A549 treated with ZK216348 at 1 μM for 4 hours (cell line): ENCODE measurements around the gene PTPN23. TPM values are rescaled to one million over a fixed set of nuclear protein-coding genes. Genes with fewer than 3 reads are reported as not detected.

ENCODE experiments used
- total RNA-seq: library from RNA; stranded (reverse); fragments of 200-300 nt; extraction: Qiagen RNA extraction; gene quantifications from 5 replicates; pipeline ENCODE4 v1.2.3, GENCODE V29; 2022; ENCODE audit warnings: low read depth

PTPN23 gene, protein sequence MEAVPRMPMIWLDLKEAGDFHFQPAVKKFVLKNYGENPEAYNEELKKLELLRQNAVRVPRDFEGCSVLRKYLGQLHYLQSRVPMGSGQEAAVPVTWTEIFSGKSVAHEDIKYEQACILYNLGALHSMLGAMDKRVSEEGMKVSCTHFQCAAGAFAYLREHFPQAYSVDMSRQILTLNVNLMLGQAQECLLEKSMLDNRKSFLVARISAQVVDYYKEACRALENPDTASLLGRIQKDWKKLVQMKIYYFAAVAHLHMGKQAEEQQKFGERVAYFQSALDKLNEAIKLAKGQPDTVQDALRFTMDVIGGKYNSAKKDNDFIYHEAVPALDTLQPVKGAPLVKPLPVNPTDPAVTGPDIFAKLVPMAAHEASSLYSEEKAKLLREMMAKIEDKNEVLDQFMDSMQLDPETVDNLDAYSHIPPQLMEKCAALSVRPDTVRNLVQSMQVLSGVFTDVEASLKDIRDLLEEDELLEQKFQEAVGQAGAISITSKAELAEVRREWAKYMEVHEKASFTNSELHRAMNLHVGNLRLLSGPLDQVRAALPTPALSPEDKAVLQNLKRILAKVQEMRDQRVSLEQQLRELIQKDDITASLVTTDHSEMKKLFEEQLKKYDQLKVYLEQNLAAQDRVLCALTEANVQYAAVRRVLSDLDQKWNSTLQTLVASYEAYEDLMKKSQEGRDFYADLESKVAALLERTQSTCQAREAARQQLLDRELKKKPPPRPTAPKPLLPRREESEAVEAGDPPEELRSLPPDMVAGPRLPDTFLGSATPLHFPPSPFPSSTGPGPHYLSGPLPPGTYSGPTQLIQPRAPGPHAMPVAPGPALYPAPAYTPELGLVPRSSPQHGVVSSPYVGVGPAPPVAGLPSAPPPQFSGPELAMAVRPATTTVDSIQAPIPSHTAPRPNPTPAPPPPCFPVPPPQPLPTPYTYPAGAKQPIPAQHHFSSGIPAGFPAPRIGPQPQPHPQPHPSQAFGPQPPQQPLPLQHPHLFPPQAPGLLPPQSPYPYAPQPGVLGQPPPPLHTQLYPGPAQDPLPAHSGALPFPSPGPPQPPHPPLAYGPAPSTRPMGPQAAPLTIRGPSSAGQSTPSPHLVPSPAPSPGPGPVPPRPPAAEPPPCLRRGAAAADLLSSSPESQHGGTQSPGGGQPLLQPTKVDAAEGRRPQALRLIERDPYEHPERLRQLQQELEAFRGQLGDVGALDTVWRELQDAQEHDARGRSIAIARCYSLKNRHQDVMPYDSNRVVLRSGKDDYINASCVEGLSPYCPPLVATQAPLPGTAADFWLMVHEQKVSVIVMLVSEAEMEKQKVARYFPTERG (N-terminal part only)
- total RNA-seq: 20.9 to 29.6 TPM (median 23.5 TPM) in 5 replicates

DNA sequence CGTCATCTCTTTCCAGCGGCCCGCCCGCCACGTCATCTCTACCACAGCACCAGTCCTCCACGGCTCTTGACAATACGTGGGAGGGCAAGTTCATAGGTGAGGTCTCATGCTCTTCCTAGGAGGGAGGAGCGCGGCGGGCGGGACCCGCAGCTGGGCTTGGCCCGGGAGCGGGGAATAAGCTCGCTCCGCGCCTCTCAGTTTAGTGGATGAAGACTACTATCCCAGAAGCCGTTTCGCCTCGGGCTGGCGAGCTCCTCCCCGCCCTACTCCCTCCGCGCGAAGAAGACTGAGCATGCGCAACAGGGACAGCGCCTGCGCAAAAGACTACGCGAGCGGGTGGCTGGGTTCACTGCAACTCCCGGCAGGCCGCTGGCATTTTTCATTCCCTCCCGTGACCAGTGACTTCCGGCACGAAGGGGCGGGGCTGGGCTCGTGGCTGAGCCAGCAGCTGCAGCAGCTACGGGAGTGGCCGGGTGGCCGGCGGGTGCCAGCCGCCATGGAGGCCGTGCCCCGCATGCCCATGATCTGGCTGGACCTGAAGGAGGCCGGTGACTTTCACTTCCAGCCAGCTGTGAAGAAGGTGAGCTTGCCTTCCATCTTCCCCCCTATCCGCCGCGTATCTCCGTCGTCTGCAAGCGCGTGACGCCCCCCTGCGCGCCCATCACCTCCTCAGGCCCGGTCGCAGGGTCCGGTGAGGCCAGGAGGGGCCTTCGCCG, at the start of gene PTPN23:
Gene PTPN23 (plus strand): TSS at position 421 of the 716 bp plus-strand sequence. CDS start 76 bp downstream, at position 497.

Other genes with a start within 250 kb of the PTPN23 start
- gene SETD2, start 216.9 kb upstream of the PTPN23 start, total RNA-seq: 18.1 to 24.9 TPM (median 19.8 TPM) in 5 replicates
- gene KIF9, start 98.2 kb upstream of the PTPN23 start, total RNA-seq: 16.3 to 22.0 TPM (median 19.9 TPM) in 5 replicates
- 10.2 to 18.4 TPM (median 13.7 TPM) in 5 replicates for gene KLHL18, start 98.1 kb upstream of the PTPN23 start, total RNA-seq
- gene SCAP, start 94.9 kb downstream of the PTPN23 start, total RNA-seq: 16.0 to 34.3 TPM (median 30.3 TPM) in 5 replicates
- gene ELP6, start 132.7 kb downstream of the PTPN23 start, total RNA-seq: 25.5 to 31.3 TPM (median 27.5 TPM) in 5 replicates
- gene CSPG5, start 197.8 kb downstream of the PTPN23 start, total RNA-seq: 0.89 to 1.3 TPM (median 1.1 TPM) in 5 replicates